H9 (cell line): ENCODE data around the gene DNASE1L2. TPM values are rescaled to one million over a fixed set of nuclear protein-coding genes. Genes with fewer than 3 reads are reported as not detected.

ENCODE experiments used
- DNase-seq: peaks from one replicate; pipeline ENCODE4 v3.0.0-alpha.2; 2017
- H2AFZ ChIP-seq: one replicate; pipeline ENCODE4 v1.6.1; 2013; ENCODE audit warnings: mild to moderate bottlenecking, low read length, control low read depth, moderate library complexity
- H2AK5ac ChIP-seq: 2 replicates; pipeline ENCODE4 v1.6.1; 2013; ENCODE audit warnings: low read length, control low read depth, mixed read lengths; ENCODE audit not compliant: insufficient read length
- H2BK120ac ChIP-seq: one replicate; pipeline ENCODE4 v1.6.1; 2013; ENCODE audit warnings: low read depth, mild to moderate bottlenecking, low read length, control low read depth, inconsistent platforms; ENCODE audit not compliant: poor library complexity, severe bottlenecking
- H2BK12ac ChIP-seq: 2 replicates; pipeline ENCODE4 v1.6.1; 2013; ENCODE audit warnings: low read length, control low read depth, mixed read lengths, low read depth; ENCODE audit not compliant: insufficient read length
- H2BK15ac ChIP-seq: 2 replicates; pipeline ENCODE4 v1.6.1; 2013; ENCODE audit warnings: low read depth, low read length, control low read depth
- H2BK20ac ChIP-seq: one replicate; pipeline ENCODE4 v1.6.1; 2013; ENCODE audit warnings: low read depth, mild to moderate bottlenecking, low read length, control low read depth, inconsistent platforms; ENCODE audit not compliant: poor library complexity, severe bottlenecking
- H2BK5ac ChIP-seq: 2 replicates; pipeline ENCODE4 v1.6.1; 2013; ENCODE audit warnings: low read length, control low read depth, mixed read lengths; ENCODE audit not compliant: insufficient read length
- H3K14ac ChIP-seq: 2 replicates; pipeline ENCODE4 v1.6.1; 2013; ENCODE audit warnings: low read length, control low read depth; ENCODE audit not compliant: insufficient read depth
- H3K18ac ChIP-seq: 2 replicates; pipeline ENCODE4 v1.6.1; 2013; ENCODE audit warnings: low read depth, mild to moderate bottlenecking, mixed read lengths, low read length, control low read depth; ENCODE audit not compliant: insufficient read length
- H3K23ac ChIP-seq: 2 replicates; pipeline ENCODE4 v1.6.1; 2013; ENCODE audit warnings: low read length, control low read depth, mixed read lengths, low read depth; ENCODE audit not compliant: insufficient read length
- H3K23me2 ChIP-seq: 2 replicates; pipeline ENCODE4 v1.6.1; 2013; ENCODE audit warnings: low read depth, mild to moderate bottlenecking, mixed read lengths, low read length, control low read depth; ENCODE audit not compliant: insufficient read length, poor library complexity, severe bottlenecking
- H3K27ac ChIP-seq: 2 replicates; pipeline ENCODE4 v1.5.1; 2013; ENCODE audit warnings: low read length, control low read depth, mixed read lengths, low read depth; ENCODE audit not compliant: insufficient read length
- H3K27me3 ChIP-seq: 2 replicates; pipeline ENCODE4 v1.6.1; 2013; ENCODE audit warnings: low read length, control low read depth, inconsistent platforms; ENCODE audit not compliant: insufficient read depth
- H3K4ac ChIP-seq: 2 replicates; pipeline ENCODE4 v1.6.1; 2013; ENCODE audit warnings: low read depth, mild to moderate bottlenecking, control low read depth, inconsistent platforms, low read length, moderate library complexity
- H3K4me1 ChIP-seq: 2 replicates; pipeline ENCODE4 v1.6.1; 2013; ENCODE audit warnings: low read length, control low read depth, inconsistent platforms; ENCODE audit not compliant: insufficient read depth
- H3K4me2 ChIP-seq: 2 replicates; pipeline ENCODE4 v1.6.1; 2013; ENCODE audit warnings: low read length, control low read depth, mixed read lengths; ENCODE audit not compliant: insufficient read length, insufficient read depth
- H3K56ac ChIP-seq: 2 replicates; pipeline ENCODE4 v1.6.1; 2013; ENCODE audit warnings: low read depth, mild to moderate bottlenecking, mixed read lengths, low read length, control low read depth; ENCODE audit not compliant: insufficient read length
- H3K79me1 ChIP-seq: 2 replicates; pipeline ENCODE4 v1.6.1; 2013; ENCODE audit warnings: low read depth, mild to moderate bottlenecking, moderate library complexity, low read length, control low read depth, inconsistent platforms; ENCODE audit not compliant: insufficient read depth, poor library complexity, severe bottlenecking
- H3K79me2 ChIP-seq: 2 replicates; pipeline ENCODE4 v1.6.1; 2013; ENCODE audit warnings: low read length, control low read depth, inconsistent platforms; ENCODE audit not compliant: insufficient read depth
- H3K9ac ChIP-seq: 2 replicates; pipeline ENCODE4 v1.6.1; 2013; ENCODE audit warnings: low read length, control low read depth, mixed read lengths; ENCODE audit not compliant: insufficient read length; ENCODE audit errors: extremely low read depth
- H3K9me3 ChIP-seq: one replicate; pipeline ENCODE4 v1.6.1; 2013; ENCODE audit warnings: low read depth, low read length, inconsistent platforms; ENCODE audit not compliant: control insufficient read depth
- H3T11ph ChIP-seq: one replicate; pipeline ENCODE4 v1.6.1; 2013; ENCODE audit warnings: mild to moderate bottlenecking, low read length, control low read depth, inconsistent platforms
- H4K20me1 ChIP-seq: one replicate; pipeline ENCODE4 v1.6.1; 2013; ENCODE audit not compliant: control insufficient read depth, insufficient read length, insufficient read depth
- H4K5ac ChIP-seq: 2 replicates; pipeline ENCODE4 v1.6.1; 2013; ENCODE audit warnings: low read depth, mild to moderate bottlenecking, mixed read lengths, low read length, control low read depth; ENCODE audit not compliant: insufficient read length
- H4K8ac ChIP-seq: replicated peaks from 2 replicates; pipeline ENCODE4 v1.6.1; 2013; ENCODE audit warnings: low read length, control low read depth, mixed read lengths, low read depth; ENCODE audit not compliant: insufficient read length
- H4K91ac ChIP-seq: 2 replicates; pipeline ENCODE4 v1.6.1; 2013; ENCODE audit warnings: low read depth, mild to moderate bottlenecking, moderate library complexity, mixed read lengths, low read length, control low read depth; ENCODE audit not compliant: insufficient read length
- H3K27ac Mint-ChIP-seq, 3 experiments: 2 replicates in 2 of 3; 3 replicates in 1 of 3; pipeline ENCODE4 v1.8.0; 2020 to 2021; ENCODE audit warnings: mixed read lengths in 3 of 3, mild to moderate bottlenecking in 1 of 3, moderate library complexity in 1 of 3
- H3K27me3 Mint-ChIP-seq: 2 replicates; pipeline ENCODE4 v1.8.0; 2021; ENCODE audit warnings: low read depth, mild to moderate bottlenecking, moderate library complexity, mixed read lengths
- H3K36me3 Mint-ChIP-seq, 3 experiments: 2 replicates in 2 of 3; 3 replicates in 1 of 3; pipeline ENCODE4 v1.8.0; 2020 to 2021; ENCODE audit warnings: low read depth in 3 of 3, mixed read lengths in 3 of 3; ENCODE audit not compliant: insufficient read depth in 1 of 3
- H3K4me1 Mint-ChIP-seq, 2 experiments: 2 replicates each; pipeline ENCODE4 v1.8.0; 2020; ENCODE audit warnings: mixed read lengths in 2 of 2
- H3K4me3 Mint-ChIP-seq, 2 experiments: 2 replicates in 1 of 2; 3 replicates in 1 of 2; pipeline ENCODE4 v1.8.0; 2020 to 2021; ENCODE audit warnings: mild to moderate bottlenecking in 2 of 2, mixed read lengths in 2 of 2, moderate library complexity in 1 of 2
- H3K9me3 Mint-ChIP-seq, 2 experiments: 2 replicates in 1 of 2; 3 replicates in 1 of 2; pipeline ENCODE4 v1.8.0; 2020; ENCODE audit warnings: mild to moderate bottlenecking in 2 of 2, mixed read lengths in 2 of 2, moderate library complexity in 1 of 2
- WGBS: extraction: QIAGEN DNeasy Blood & Tissue Kit; methylation state at CpG from one replicate; pipeline ENCODE4 v1.1.7; 2013; ENCODE audit warnings: missing lambda C conversion rate, low lambda C conversion rate, mixed read lengths; ENCODE audit not compliant: insufficient read length; ENCODE audit errors: extremely low coverage; 5-methylcytosine and 5-hydroxymethylcytosine counted together
- total RNA-seq: library from RNA; stranded (reverse); gene quantifications from 2 replicates; pipeline ENCODE4 v1.2.1, GENCODE V29; 2021
- TF ChIP-seq, protein P1 (sequence below): fragments of 200-600 bp; sonication (generic); conservative IDR thresholded peaks from 3 replicates; pipeline ENCODE4 v1.8.0; 2021; ENCODE audit warnings: antibody characterized with exemption, mild to moderate bottlenecking

Gene DNASE1L2
- total RNA-seq, 1 experiment from 2014 or later: 2.5 TPM

DNA sequence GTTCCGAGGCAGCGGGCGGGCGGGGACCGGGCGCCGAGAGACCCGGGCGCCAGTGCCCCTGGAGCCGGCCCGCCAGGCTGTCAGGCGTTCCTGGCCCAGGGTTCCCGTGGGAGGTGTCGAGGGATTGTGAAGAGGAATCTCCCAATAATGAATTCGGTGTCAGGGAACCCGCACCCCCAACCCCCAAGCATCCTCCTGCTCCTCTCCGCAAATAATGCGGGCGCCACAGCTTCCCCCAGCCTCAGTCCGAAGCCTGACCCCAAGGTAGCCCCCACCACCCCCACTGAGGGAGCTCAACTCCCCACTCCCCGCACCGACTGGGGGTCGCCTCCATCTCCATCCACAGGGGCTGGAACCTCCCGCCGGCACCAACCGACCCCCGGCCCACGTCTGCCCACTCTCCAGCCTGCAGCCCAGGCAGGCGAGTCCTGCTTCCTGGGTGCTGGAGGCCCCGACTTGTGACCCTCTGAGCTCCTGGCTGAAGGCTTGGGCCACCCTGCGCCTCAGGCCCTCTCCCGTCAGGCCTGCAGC, 39.2 kb upstream of the DNASE1L2 start:
- no peak overlapping the region for H2BK12ac ChIP-seq
- no peak overlapping the region for H3K4ac ChIP-seq
- Mint-ChIP-seq H3K27me3 (peaks cover 53% of the 10 kb centered on the region), H3K27ac (no peak overlapping the region), H3K9me3 (no peaks in the 10 kb centered on the region), H3K36me3 (no peaks in the 10 kb centered on the region), H3K4me3 (peak overlapping the region; percentile 54 to 73), H3K4me1 (peaks cover 4% of the 10 kb centered on the region in 2 experiments; a peak in 1 of 4 replicates)
- TF ChIP-seq, protein P1, sequence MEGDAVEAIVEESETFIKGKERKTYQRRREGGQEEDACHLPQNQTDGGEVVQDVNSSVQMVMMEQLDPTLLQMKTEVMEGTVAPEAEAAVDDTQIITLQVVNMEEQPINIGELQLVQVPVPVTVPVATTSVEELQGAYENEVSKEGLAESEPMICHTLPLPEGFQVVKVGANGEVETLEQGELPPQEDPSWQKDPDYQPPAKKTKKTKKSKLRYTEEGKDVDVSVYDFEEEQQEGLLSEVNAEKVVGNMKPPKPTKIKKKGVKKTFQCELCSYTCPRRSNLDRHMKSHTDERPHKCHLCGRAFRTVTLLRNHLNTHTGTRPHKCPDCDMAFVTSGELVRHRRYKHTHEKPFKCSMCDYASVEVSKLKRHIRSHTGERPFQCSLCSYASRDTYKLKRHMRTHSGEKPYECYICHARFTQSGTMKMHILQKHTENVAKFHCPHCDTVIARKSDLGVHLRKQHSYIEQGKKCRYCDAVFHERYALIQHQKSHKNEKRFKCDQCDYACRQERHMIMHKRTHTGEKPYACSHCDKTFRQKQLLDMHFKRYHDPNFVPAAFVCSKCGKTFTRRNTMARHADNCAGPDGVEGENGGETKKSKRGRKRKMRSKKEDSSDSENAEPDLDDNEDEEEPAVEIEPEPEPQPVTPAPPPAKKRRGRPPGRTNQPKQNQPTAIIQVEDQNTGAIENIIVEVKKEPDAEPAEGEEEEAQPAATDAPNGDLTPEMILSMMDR: no peak
- no peaks in the 10 kb centered on the region for H3K79me2 ChIP-seq
- no peak overlapping the region for H4K91ac ChIP-seq
- no peak overlapping the region for H4K5ac ChIP-seq
- no peak overlapping the region for H4K8ac ChIP-seq
- no peak overlapping the region for H2BK15ac ChIP-seq
- H3K23me2 ChIP-seq: peaks cover 7% of the 10 kb centered on the region
- no peak overlapping the region for H3K23ac ChIP-seq
- H2BK120ac ChIP-seq: no peak overlapping the region
- no CpG with 5 or more reads among the region's 32 CpGs for WGBS
- H3K27ac ChIP-seq: no peak overlapping the region
- H3K18ac ChIP-seq: no peak overlapping the region
- H2BK5ac ChIP-seq: no peak overlapping the region
- peak overlapping the region; percentile 17 for H3K4me2 ChIP-seq
- H3K14ac ChIP-seq: no peak overlapping the region
- no peak overlapping the region for H3T11ph ChIP-seq
- H3K79me1 ChIP-seq: no peaks in the 10 kb centered on the region
- H3K27me3 ChIP-seq: peaks cover 8% of the 10 kb centered on the region; the same call in 1 of the 2 replicates
- H4K20me1 ChIP-seq: no peaks in the 10 kb centered on the region
- DNase-seq: no peak
- no peak overlapping the region for H3K9ac ChIP-seq
- no peak overlapping the region for H2AFZ ChIP-seq
- H2BK20ac ChIP-seq: no peak overlapping the region
- H3K56ac ChIP-seq: no peak overlapping the region
- no peak overlapping the region for H2AK5ac ChIP-seq
- H3K9me3 ChIP-seq: no peaks in the 10 kb centered on the region
- no peaks in the 10 kb centered on the region for H3K4me1 ChIP-seq
